CD14-positive monocyte (primary cell): ENCODE measurements around the gene SLC27A6. TPM values are rescaled to one million over a fixed set of nuclear protein-coding genes. Genes with fewer than 3 reads are reported as not detected.

ENCODE experiments used
- DNase-seq, 3 donors: peaks; one replicate each; pipeline ENCODE4 v3.0.0-alpha.2; 2011 to 2022
- H2AFZ ChIP-seq: 2 replicates; pipeline ENCODE4 v1.6.0; 2012; ENCODE audit warnings: mild to moderate bottlenecking, low read depth, low read length, inconsistent platforms; ENCODE audit not compliant: insufficient read depth, poor library complexity, severe bottlenecking
- H3K27ac ChIP-seq, 2 donors: 1 replicate in 1 of 2; 2 replicates in 1 of 2; pipeline ENCODE4 v1.5.1; 2012 to 2013; ENCODE audit warnings: low read length in 2 of 2, control low read depth in 1 of 2, inconsistent platforms in 1 of 2, low read depth in 1 of 2, mild to moderate bottlenecking in 1 of 2
- H3K27me3 ChIP-seq, 2 donors: one replicate each; pipeline versions ENCODE4 v1.6.0 to v1.6.1; 2011 to 2013; ENCODE audit warnings: low read length in 2 of 2; ENCODE audit not compliant: control insufficient read depth in 2 of 2, insufficient read depth in 2 of 2
- H3K36me3 ChIP-seq, 2 donors: replicated peaks in 1 of 2; 1 replicate in 1 of 2; 2 replicates in 1 of 2; pipeline versions ENCODE4 v1.5.1 to v1.6.1; 2012 to 2013; ENCODE audit warnings: low read length in 2 of 2, control low read depth in 1 of 2, inconsistent platforms in 1 of 2, mild to moderate bottlenecking in 1 of 2; ENCODE audit not compliant: insufficient read depth in 2 of 2, control insufficient read depth in 1 of 2
- H3K4me1 ChIP-seq, 2 donors: 1 replicate in 1 of 2; 2 replicates in 1 of 2; pipeline versions ENCODE4 v1.5.1 to v1.6.1; 2012 to 2013; ENCODE audit warnings: low read length in 2 of 2, control low read depth in 1 of 2, inconsistent platforms in 1 of 2, mild to moderate bottlenecking in 1 of 2, moderate library complexity in 1 of 2; ENCODE audit not compliant: insufficient read depth in 2 of 2, control insufficient read depth in 1 of 2
- H3K4me2 ChIP-seq: replicated peaks from 2 replicates; pipeline ENCODE3; 2012; ENCODE audit warnings: low read length, moderate library complexity, mild to moderate bottlenecking; ENCODE audit not compliant: poor library complexity, severe bottlenecking; ENCODE audit errors: extremely low read depth
- H3K4me3 ChIP-seq, 3 experiments: fragments of 200-600 bp in 1 of 3; sonication (generic) in 1 of 3; replicated peaks in 1 of 3; 1 replicate in 2 of 3; 2 replicates in 1 of 3; pipeline ENCODE4 v1.5.1; 2011 to 2013; ENCODE audit warnings: low read length in 3 of 3, mild to moderate bottlenecking in 3 of 3, control low read depth in 2 of 3, low read depth in 2 of 3, inconsistent platforms in 1 of 3, moderate library complexity in 1 of 3
- H3K79me2 ChIP-seq: 2 replicates; pipeline ENCODE4 v1.6.0; 2012; ENCODE audit warnings: mild to moderate bottlenecking, control low read depth, inconsistent platforms, low read length, moderate library complexity; ENCODE audit not compliant: insufficient read depth
- H3K9ac ChIP-seq: 2 replicates; pipeline ENCODE4 v1.6.0; 2017; ENCODE audit warnings: low read length, mild to moderate bottlenecking; ENCODE audit not compliant: insufficient read depth, poor library complexity, severe bottlenecking
- H3K9me3 ChIP-seq, 2 donors: replicated peaks in 1 of 2; 1 replicate in 1 of 2; 2 replicates in 1 of 2; pipeline versions ENCODE4 v1.5.1 to v1.6.1; 2012 to 2013; ENCODE audit warnings: low read length in 2 of 2, control low read depth in 1 of 2; ENCODE audit not compliant: control insufficient read depth in 1 of 2, insufficient read depth in 1 of 2
- H4K20me1 ChIP-seq: 2 replicates; pipeline ENCODE4 v1.6.0; 2012; ENCODE audit warnings: mild to moderate bottlenecking, low read length, control low read depth, moderate library complexity; ENCODE audit not compliant: insufficient read depth
- H3K27ac Mint-ChIP-seq, 7 donors: one replicate each; pipeline ENCODE4 v1.8.0; 2020; ENCODE audit warnings: mild to moderate bottlenecking in 7 of 7, mixed read lengths in 7 of 7, moderate library complexity in 6 of 7, inconsistent platforms in 2 of 7
- H3K27me3 Mint-ChIP-seq, 3 donors: one replicate each; pipeline ENCODE4 v1.8.0; 2021 to 2022; ENCODE audit warnings: low read depth in 3 of 3, mild to moderate bottlenecking in 3 of 3, mixed read lengths in 3 of 3, moderate library complexity in 3 of 3, inconsistent platforms in 1 of 3
- H3K36me3 Mint-ChIP-seq, 2 donors: one replicate each; pipeline ENCODE4 v1.8.0; 2020; ENCODE audit warnings: mixed read lengths in 2 of 2, inconsistent platforms in 1 of 2, mild to moderate bottlenecking in 1 of 2
- H3K4me1 Mint-ChIP-seq: one replicate; pipeline ENCODE4 v1.8.0; 2020; ENCODE audit warnings: mild to moderate bottlenecking, mixed read lengths
- H3K4me3 Mint-ChIP-seq, 2 donors: one replicate each; pipeline ENCODE4 v1.8.0; 2020; ENCODE audit warnings: mild to moderate bottlenecking in 2 of 2, mixed read lengths in 2 of 2, moderate library complexity in 1 of 2
- H3K9me3 Mint-ChIP-seq, 7 donors: one replicate each; pipeline ENCODE4 v1.8.0; 2020 to 2022; ENCODE audit warnings: mixed read lengths in 7 of 7, mild to moderate bottlenecking in 6 of 7, moderate library complexity in 6 of 7, inconsistent platforms in 2 of 7
- CTCF ChIP-seq: fragments of 200-600 bp; IDR thresholded peaks from one replicate; pipeline ENCODE4 v1.8.0; 2022; ENCODE audit warnings: antibody characterized with exemption, mild to moderate bottlenecking
- WGBS: methylation state at CpG from one replicate; pipeline ENCODE4 v1.1.5; 2013; ENCODE audit warnings: missing lambda C conversion rate; ENCODE audit not compliant: insufficient coverage; 5-methylcytosine and 5-hydroxymethylcytosine counted together
- intact Hi-C, 2 donors: fragments of 100-400 bp; cut with micrococcal nuclease; formaldehyde crosslinking; loops; one replicate each; pipeline versions ENCODE4 v1.15.0 to v1.15.1; 2023
- polyA plus RNA-seq, 3 donors: library from polyadenylated mRNA; depleted of rRNA in 1 of 3; unstranded in 2 of 3; stranded (reverse) in 1 of 3; fragments of 300-500 nt in 2 of 3; fragments of >200 nt in 1 of 3; fragmentation: Illumina TruSeq in 2 of 3; gene quantifications; 1 replicate in 2 of 3; 2 replicates in 1 of 3; pipeline ENCODE4 v1.2.3, GENCODE V29; 2012 to 2021

SLC27A6 gene
- polyA plus RNA-seq, 3 donors = not detected

- Histone ChIP-seq H3K4me3 (no peak overlapping the region), H3K27ac (no peak overlapping the region), H4K20me1 (no peaks in the 10 kb centered on the region), H3K79me2 (no peaks in the 10 kb centered on the region), H3K4me2 (no peak overlapping the region), H3K9ac (no peak overlapping the region), H3K27me3 (no peaks in the 10 kb centered on the region), H3K9me3 (no peaks in the 10 kb centered on the region), H3K36me3 (no peaks in the 10 kb centered on the region), H2AFZ (no peak overlapping the region), H3K4me1 (no peaks in the 10 kb centered on the region)
- intact Hi-C loops = no loop called here
- no peak for DNase-seq
- Mint-ChIP-seq H3K4me1 (no peaks in the 10 kb centered on the region), H3K4me3 (no peak overlapping the region), H3K27ac (no peak overlapping the region), H3K36me3 (no peaks in the 10 kb centered on the region), H3K9me3 (peaks cover 0 to 10% (median 2%) of the 10 kb centered on the region in 7 donors), H3K27me3 (no peaks in the 10 kb centered on the region)
- no peak for TF ChIP-seq CTCF
- no CpG with 5 or more reads among the region's 2 CpGs for WGBS
These were observed 37.2 kb downstream of the SLC27A6 start for GRCh38 chr5:129002527-129002842.

GRCh38 chr5:129003232-129003631 is 37.9 kb downstream of the SLC27A6 start:
- no peak overlapping the region for H3K4me3 ChIP-seq
- DNase-seq = no peak
- H3K27ac ChIP-seq = no peak overlapping the region
- Mint-ChIP-seq H3K4me3 (no peak overlapping the region), H3K27ac (no peak overlapping the region), H3K36me3 (no peaks in the 10 kb centered on the region), H3K4me1 (no peaks in the 10 kb centered on the region), H3K27me3 (no peaks in the 10 kb centered on the region), H3K9me3 (peaks cover 0 to 8% (median 2%) of the 10 kb centered on the region in 7 donors)
- no peak for TF ChIP-seq CTCF
- intact Hi-C loops = no loop called here
- H3K9ac ChIP-seq = no peak overlapping the region
- H3K79me2 ChIP-seq = no peaks in the 10 kb centered on the region
- no peak overlapping the region for H2AFZ ChIP-seq
- H3K9me3 ChIP-seq = no peaks in the 10 kb centered on the region
- no peaks in the 10 kb centered on the region for H3K36me3 ChIP-seq
- 100% methylated on average over 1 of the region's 2 CpGs for WGBS
- no peaks in the 10 kb centered on the region for H3K27me3 ChIP-seq
- no peak overlapping the region for H3K4me2 ChIP-seq
- H4K20me1 ChIP-seq = no peaks in the 10 kb centered on the region
- no peaks in the 10 kb centered on the region for H3K4me1 ChIP-seq
